H1 (cell line): ENCODE results near the gene TMEM229B. TPM values are rescaled to one million over a fixed set of nuclear protein-coding genes. Genes with fewer than 3 reads are reported as not detected.
A peak's percentile ranks its signal among the peaks of the same experiment; 100 is the strongest.

Experiments
- CTCF ChIA-PET: fragments of 300-600 bp; sonication (Branson Sonifier 250); formaldehyde crosslinking; loops from one replicate; lab custom pipeline; 2021; ENCODE audit not compliant: partially characterized antibody; lab: Charles Lee
- POLR2A ChIA-PET: fragments of 300-600 bp; sonication (Branson Sonifier 250); formaldehyde crosslinking; loops from one replicate; lab custom pipeline; 2021; ENCODE audit warnings: inconsistent platforms; ENCODE audit not compliant: partially characterized antibody; lab: Charles Lee
- DNase-seq, 2 experiments: peaks; one replicate each; pipeline versions ENCODE4 v3.0.0 to v3.0.0-alpha.2; 2010 to 2022; ENCODE audit warnings: low spot score in 2 of 2, low read depth in 1 of 2, mixed read lengths in 1 of 2
- FAIRE-seq: peaks from 2 replicates; lab custom pipeline; 2011; peaks lifted over from hg19 to GRCh38; lab: Jason Lieb, UNC
- H2AFZ ChIP-seq: 2 replicates; pipeline ENCODE4 v1.8.1; 2012; ENCODE audit warnings: low read length, inconsistent platforms
- H2AK5ac ChIP-seq: 2 replicates; pipeline ENCODE4 v1.6.1; 2013; ENCODE audit warnings: low read depth, low read length
- H2BK120ac ChIP-seq: replicated peaks from 2 replicates; pipeline ENCODE3; 2013; ENCODE audit warnings: low read depth, low read length, inconsistent platforms
- H2BK12ac ChIP-seq: 2 replicates; pipeline ENCODE4 v1.6.1; 2013; ENCODE audit warnings: low read depth, low read length
- H2BK15ac ChIP-seq: 2 replicates; pipeline ENCODE4 v1.6.1; 2013; ENCODE audit warnings: low read length
- H2BK20ac ChIP-seq: 2 replicates; pipeline ENCODE4 v1.6.1; 2013; ENCODE audit warnings: low read length
- H2BK5ac ChIP-seq: 2 replicates; pipeline ENCODE4 v1.6.1; 2013; ENCODE audit warnings: low read depth, low read length
- H3K14ac ChIP-seq: 2 replicates; pipeline ENCODE4 v1.6.1; 2013; ENCODE audit warnings: inconsistent platforms; ENCODE audit not compliant: insufficient read length
- H3K18ac ChIP-seq: 2 replicates; pipeline ENCODE4 v1.6.1; 2013; ENCODE audit warnings: low read length; ENCODE audit errors: extremely low read depth
- H3K23ac ChIP-seq: 2 replicates; pipeline ENCODE4 v1.6.1; 2013; ENCODE audit warnings: inconsistent platforms; ENCODE audit not compliant: insufficient read length
- H3K23me2 ChIP-seq: 2 replicates; pipeline ENCODE4 v1.6.1; 2013; ENCODE audit warnings: low read depth, low read length
- H3K27ac ChIP-seq: 2 replicates; pipeline ENCODE4 v1.6.1; 2011; ENCODE audit warnings: low read depth, low read length, inconsistent platforms
- H3K27me3 ChIP-seq, 4 experiments: replicated peaks in 1 of 4; 1 replicate in 1 of 4; 2 replicates in 3 of 4; pipeline versions ENCODE4 v1.6.1 to v1.8.1; 2011 to 2013; ENCODE audit warnings: low read length in 3 of 4, mild to moderate bottlenecking in 3 of 4, inconsistent platforms in 2 of 4, mixed read lengths in 2 of 4, moderate library complexity in 1 of 4; ENCODE audit not compliant: control insufficient read depth in 3 of 4, insufficient read depth in 3 of 4; ENCODE audit errors: extremely low read depth in 1 of 4
- H3K36me3 ChIP-seq, 4 experiments: 2 replicates each; pipeline versions ENCODE4 v1.6.1 to v1.8.1; 2011 to 2013; ENCODE audit warnings: mild to moderate bottlenecking in 4 of 4, low read length in 3 of 4, moderate library complexity in 2 of 4, control low read depth in 1 of 4, inconsistent platforms in 1 of 4; ENCODE audit not compliant: insufficient read depth in 4 of 4, control insufficient read depth in 2 of 4
- H3K4ac ChIP-seq: replicated peaks from 2 replicates; pipeline ENCODE3; 2013; ENCODE audit warnings: low read length, low read depth, mixed read lengths, inconsistent platforms; ENCODE audit not compliant: insufficient read length
- H3K4me1 ChIP-seq, 4 experiments: replicated peaks in 1 of 4; 1 replicate in 1 of 4; 2 replicates in 3 of 4; pipeline versions ENCODE4 v1.6.1 to v1.8.1; 2011 to 2013; ENCODE audit warnings: low read length in 3 of 4, inconsistent platforms in 2 of 4, mixed read lengths in 1 of 4; ENCODE audit not compliant: insufficient read depth in 4 of 4, control insufficient read depth in 3 of 4
- H3K4me2 ChIP-seq, 2 experiments: 2 replicates each; pipeline versions ENCODE4 v1.6.1 to v1.8.1; 2011 to 2013; ENCODE audit warnings: low read depth in 2 of 2, low read length in 2 of 2, control low read depth in 1 of 2, inconsistent platforms in 1 of 2, mild to moderate bottlenecking in 1 of 2; ENCODE audit not compliant: insufficient read depth in 1 of 2
- H3K4me3 ChIP-seq, 4 experiments: fragments of 200-600, 300-600 bp in 1 of 4; sonication (generic), shearing (Covaris generic), sonication (Bioruptor Twin) in 1 of 4; 2 replicates each; pipeline versions ENCODE4 v1.5.1 to v1.8.1; 2011 to 2016; ENCODE audit warnings: low read length in 4 of 4, low read depth in 3 of 4, control low read depth in 2 of 4, inconsistent platforms in 2 of 4, mild to moderate bottlenecking in 2 of 4, mixed read lengths in 1 of 4, moderate library complexity in 1 of 4; ENCODE audit not compliant: insufficient read depth in 2 of 4; ENCODE audit errors: extremely low read depth in 1 of 4
- H3K56ac ChIP-seq: replicated peaks from 2 replicates; pipeline ENCODE3; 2013; ENCODE audit warnings: low read depth, mild to moderate bottlenecking, mixed read lengths, low read length, inconsistent platforms; ENCODE audit not compliant: insufficient read length
- H3K79me1 ChIP-seq: 2 replicates; pipeline ENCODE4 v1.6.1; 2013; ENCODE audit warnings: low read depth, low read length, control low read depth
- H3K79me2 ChIP-seq, 2 experiments: 2 replicates each; pipeline versions ENCODE4 v1.6.1 to v1.8.1; 2012 to 2013; ENCODE audit warnings: low read length in 2 of 2, mild to moderate bottlenecking in 2 of 2, inconsistent platforms in 1 of 2; ENCODE audit not compliant: insufficient read depth in 2 of 2, control insufficient read depth in 1 of 2
- H3K9ac ChIP-seq, 4 experiments: replicated peaks in 1 of 4; 1 replicate in 1 of 4; 2 replicates in 3 of 4; pipeline versions ENCODE4 v1.6.1 to v1.8.1; 2011 to 2013; ENCODE audit warnings: low read depth in 3 of 4, low read length in 3 of 4, control low read depth in 2 of 4, mild to moderate bottlenecking in 2 of 4, moderate library complexity in 2 of 4, inconsistent platforms in 1 of 4; ENCODE audit errors: extremely low read depth in 1 of 4
- H3K9me3 ChIP-seq, 2 experiments: 2 replicates each; pipeline versions ENCODE4 v1.6.1 to v1.8.1; 2012 to 2013; ENCODE audit warnings: mild to moderate bottlenecking in 2 of 2, moderate library complexity in 2 of 2, control low read depth in 1 of 2, inconsistent platforms in 1 of 2, low read depth in 1 of 2, low read length in 1 of 2, mixed read lengths in 1 of 2; ENCODE audit not compliant: insufficient read depth in 2 of 2
- H4K20me1 ChIP-seq, 2 experiments: replicated peaks in 1 of 2; 2 replicates each; pipeline versions ENCODE3 to v1.8.1; 2011 to 2013; ENCODE audit warnings: inconsistent platforms in 2 of 2, low read length in 2 of 2, mild to moderate bottlenecking in 1 of 2; ENCODE audit not compliant: insufficient read depth in 2 of 2, control insufficient read depth in 1 of 2
- H4K5ac ChIP-seq: 2 replicates; pipeline ENCODE4 v1.6.1; 2013; ENCODE audit warnings: low read length, low read depth, mixed read lengths, inconsistent platforms; ENCODE audit not compliant: insufficient read length
- H4K8ac ChIP-seq: 2 replicates; pipeline ENCODE4 v1.8.0; 2013; ENCODE audit warnings: mild to moderate bottlenecking, moderate library complexity, low read length, inconsistent platforms; ENCODE audit not compliant: insufficient read depth; ENCODE audit errors: extremely low read depth
- H4K91ac ChIP-seq: replicated peaks from 2 replicates; pipeline ENCODE3; 2013; ENCODE audit warnings: low read length, mixed read lengths, inconsistent platforms; ENCODE audit not compliant: insufficient read length
- CTCF ChIP-seq, 3 experiments: IDR thresholded peaks; 1 replicate in 2 of 3; 2 replicates in 1 of 3; pipeline versions ENCODE4 v1.5.1 to v1.6.1; 2011; ENCODE audit warnings: low read length in 3 of 3, mild to moderate bottlenecking in 3 of 3, inconsistent platforms in 2 of 3, low read depth in 1 of 3, moderate library complexity in 1 of 3; ENCODE audit not compliant: insufficient read depth in 1 of 3; ENCODE audit errors: control extremely low read depth in 1 of 3
- SIX5 ChIP-seq: IDR thresholded peaks from 2 replicates; pipeline ENCODE4 v1.6.1; 2011; ENCODE audit warnings: mild to moderate bottlenecking, low read depth, low read length
- TBP ChIP-seq: IDR thresholded peaks from 2 replicates; pipeline ENCODE4 v1.6.1; 2011; ENCODE audit warnings: low read depth, low read length, improper control_type of control experiment
- WGBS, 2 experiments: shearing (Covaris generic) in 1 of 2; methylation state at CpG; one replicate each; pipeline versions ENCODE4 v1.1.6 to v1.1.7; 2013 to 2015; ENCODE audit warnings: low lambda C conversion rate in 2 of 2, mixed read lengths in 2 of 2, inconsistent platforms in 1 of 2, low coverage in 1 of 2, missing lambda C conversion rate in 1 of 2; ENCODE audit not compliant: insufficient replicate concordance in 2 of 2, insufficient coverage in 1 of 2, insufficient read length in 1 of 2; ENCODE audit errors: extremely low coverage in 1 of 2, missing lambda C conversion rate in 1 of 2; 5-methylcytosine and 5-hydroxymethylcytosine counted together
- polyA plus RNA-seq, 7 experiments: library from polyadenylated mRNA; depleted of rRNA in 3 of 7; stranded (reverse) in 5 of 7; unstranded in 2 of 7; fragments of >200 nt in 5 of 7; fragments of 200-250 nt in 2 of 7; gene quantifications; 1 replicate in 5 of 7; 2 replicates in 1 of 7; 4 replicates in 1 of 7; pipeline versions ENCODE4 v1.2.1 to v1.2.3, GENCODE V29; 2011 to 2013; ENCODE audit warnings: missing spikeins in 2 of 7, mixed read lengths in 2 of 7
- total RNA-seq: library from RNA; stranded (reverse); fragmentation: NEBNext Ultra II Directional; extraction: Animal tissue kit (Norgen Biotek cat#: 25700); gene quantifications from 2 replicates; pipeline ENCODE4 v1.2.1, GENCODE V29; 2021

TMEM229B gene
- total and polyA plus RNA-seq, 2 of the 8 experiments (the other 6 are each of a cell fraction or from before 2014, with no cell fraction given): 0.73 to 0.85 TPM

- Histone ChIP-seq H4K8ac (no peak overlapping the region), H3K9me3 (peaks cover 10 to 15% of the 10 kb centered on the region in 2 experiments), H2BK5ac (no peak overlapping the region), H2AFZ (no peak overlapping the region), H4K20me1 (no peaks in the 10 kb centered on the region), H3K4me2 (no peak overlapping the region), H2BK20ac (no peak overlapping the region), H3K56ac (no peak overlapping the region), H2BK15ac (no peak overlapping the region), H2BK12ac (no peak overlapping the region), H3K36me3 (no peaks in the 10 kb centered on the region), H3K23ac (no peak overlapping the region), H3K79me1 (no peaks in the 10 kb centered on the region), H4K5ac (no peak overlapping the region), H3K27ac (no peak overlapping the region), H3K4me3 (no peak overlapping the region), H4K91ac (no peak overlapping the region), H3K14ac (no peak overlapping the region), H3K27me3 (no peaks in the 10 kb centered on the region; a peak in 1 of 7 replicates), H3K23me2 (no peaks in the 10 kb centered on the region), H2BK120ac (no peak overlapping the region), H3K4me1 (peaks cover 0 to 4% (median 1%) of the 10 kb centered on the region in 4 experiments; a peak in 1 of 7 replicates), H3K9ac (no peak overlapping the region), H3K18ac (no peak overlapping the region), H2AK5ac (no peak overlapping the region), H3K79me2 (no peaks in the 10 kb centered on the region), H3K4ac (no peak overlapping the region)
- DNase-seq (no peak), FAIRE-seq (no peak)
- WGBS, 2 experiments: 90% methylated on average over 5 of the region's 5 CpGs; no CpG with 5 or more reads in 1 of the 2 experiments
- TF ChIP-seq TBP (no peak), SIX5 (no peak), CTCF (IDR thresholded peaks at IDR 0.05; ENCODE audit: control extremely low read depth in 1 of 3, insufficient read depth in 1 of 3, low read depth in 1 of 3, low read length in 3 of 3) (peak in 2 of 3 experiments; percentile 8; a peak in 2 of 4 replicates)
- ChIA-PET CTCF (interaction anchor here (0.9 to 2.6 kb wide), 12 partner anchors 10 to 118 kb away, joined by 3 to 21 read pairs (median 4); no protein-coding TSS in a partner anchor), POLR2A (interaction anchor here (1.0 to 1.8 kb wide), 2 partner anchors 14 to 79 kb away, joined by 3 to 4 read pairs; partner anchors contain the start of gene PLEKHH1)
Observed at GRCh38 chr14:67453575-67454300, 34.8 kb downstream of the TMEM229B start.
